SU-DHL-6 (cell line): Measurements from ENCODE around the gene MGMT.

Source experiments
- H2AFZ ChIP-seq: fragments of 200-600 bp; sonication (generic); 2 replicates; pipeline ENCODE4 v1.6.1; 2014; ENCODE audit warnings: low read depth, mild to moderate bottlenecking, moderate library complexity, mixed read lengths, antibody characterized with exemption, low read length; ENCODE audit not compliant: severe bottlenecking
- H3F3A ChIP-seq: fragments of 200-600 bp; shearing (Covaris generic); 2 replicates; pipeline ENCODE4 v1.6.0; 2016; ENCODE audit warnings: antibody characterized with exemption, mild to moderate bottlenecking; ENCODE audit not compliant: insufficient read depth
- H3K27ac ChIP-seq: fragments of 200-600 bp; sonication (generic); 2 replicates; pipeline ENCODE4 v1.5.1; 2016; ENCODE audit warnings: low read depth, mild to moderate bottlenecking, low read length, moderate library complexity, mixed read lengths
- H3K27me3 ChIP-seq: fragments of 200-600 bp; sonication (generic), shearing (Covaris generic); 2 replicates; pipeline ENCODE4 v1.6.0; 2014; ENCODE audit warnings: mild to moderate bottlenecking, low read length
- H3K36me3 ChIP-seq: fragments of 200-600 bp; sonication (generic); 2 replicates; pipeline ENCODE4 v1.6.1; 2014; ENCODE audit warnings: mild to moderate bottlenecking, low read length, mixed read lengths
- H3K4me2 ChIP-seq: fragments of 300-600, 200-600 bp; shearing (Covaris generic), sonication (generic); 2 replicates; pipeline ENCODE4 v1.6.0; 2014; ENCODE audit warnings: low read length, low read depth, mild to moderate bottlenecking; ENCODE audit not compliant: poor library complexity, severe bottlenecking
- H3K4me3 ChIP-seq: fragments of 200-600 bp; sonication (generic); 2 replicates; pipeline ENCODE4 v1.5.1; 2014; ENCODE audit warnings: antibody characterized with exemption, low read length, mild to moderate bottlenecking, mixed read lengths; ENCODE audit not compliant: insufficient read depth, poor library complexity, severe bottlenecking
- H3K79me2 ChIP-seq: fragments of 200-600 bp; sonication (generic); 2 replicates; pipeline ENCODE4 v1.6.1; 2014; ENCODE audit warnings: mild to moderate bottlenecking, low read length, moderate library complexity; ENCODE audit not compliant: insufficient read depth
- H3K9ac ChIP-seq: fragments of 200-600 bp; sonication (generic); 2 replicates; pipeline ENCODE4 v1.7.0; 2014; ENCODE audit warnings: mild to moderate bottlenecking, low read length
- H3K9me2 ChIP-seq: fragments of 200-600 bp; sonication (generic); replicated peaks from 2 replicates; pipeline ENCODE4 v1.6.1; 2014; ENCODE audit warnings: low read length; ENCODE audit not compliant: insufficient read depth
- H3K9me3 ChIP-seq: fragments of 200-600 bp; sonication (generic); 2 replicates; pipeline ENCODE4 v1.6.1; 2014; ENCODE audit warnings: low read length, mixed read lengths; ENCODE audit not compliant: insufficient read depth
- H4K20me1 ChIP-seq: fragments of 200-600 bp; sonication (generic); 2 replicates; pipeline ENCODE4 v1.6.1; 2014; ENCODE audit warnings: low read depth, mild to moderate bottlenecking, antibody characterized with exemption, low read length, moderate library complexity, mixed read lengths
- CTCF ChIP-seq: fragments of 200-600 bp; sonication (generic); IDR thresholded peaks from one replicate; pipeline ENCODE4 v1.5.1; 2017; ENCODE audit warnings: antibody characterized with exemption, mild to moderate bottlenecking, low read length, moderate library complexity; ENCODE audit not compliant: insufficient read depth, poor library complexity, severe bottlenecking
- EZH2phosphoT487 ChIP-seq: fragments of 200-600 bp; sonication (generic), shearing (Covaris generic); conservative IDR thresholded peaks from 2 replicates; pipeline ENCODE4 v1.6.1; 2018; ENCODE audit warnings: mild to moderate bottlenecking, antibody characterized with exemption, low read length, moderate library complexity, mixed read lengths

The MGMT gene

DNA sequence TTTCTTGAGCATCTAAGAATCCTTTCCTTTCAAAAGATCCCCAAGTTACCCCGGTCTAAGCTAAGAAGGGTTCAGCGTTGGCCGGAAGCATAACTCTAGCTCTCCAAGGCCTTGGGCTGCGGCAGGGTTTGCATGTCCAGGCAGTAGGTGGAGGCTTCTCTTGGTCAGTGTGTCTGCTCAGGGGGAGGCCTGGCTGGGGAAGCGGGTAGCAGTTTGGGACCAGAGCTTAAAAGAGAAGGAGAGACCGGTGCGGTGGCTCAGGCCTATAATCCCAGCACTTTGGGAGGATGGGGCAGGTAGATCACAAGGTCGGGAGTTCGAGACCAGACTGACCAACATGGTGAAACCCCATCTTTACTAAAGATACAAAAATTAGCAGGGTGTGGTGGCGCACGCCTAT lies 226.3 kb downstream of the MGMT start:
- no peak overlapping the region for H3K27ac ChIP-seq
- H3K79me2 ChIP-seq = no peaks in the 10 kb centered on the region
- H3K4me3 ChIP-seq = no peak overlapping the region
- no peak for TF ChIP-seq CTCF
- no peak for TF ChIP-seq EZH2phosphoT487
- H3K4me2 ChIP-seq = no peak overlapping the region
- H3K36me3 ChIP-seq = no peaks in the 10 kb centered on the region
- H3K9me3 ChIP-seq = no peaks in the 10 kb centered on the region
- no peaks in the 10 kb centered on the region for H3F3A ChIP-seq
- no peaks in the 10 kb centered on the region for H3K27me3 ChIP-seq
- no peak overlapping the region for H2AFZ ChIP-seq
- no peaks in the 10 kb centered on the region for H4K20me1 ChIP-seq
- H3K9ac ChIP-seq = no peak overlapping the region
- no peaks in the 10 kb centered on the region for H3K9me2 ChIP-seq

DNA sequence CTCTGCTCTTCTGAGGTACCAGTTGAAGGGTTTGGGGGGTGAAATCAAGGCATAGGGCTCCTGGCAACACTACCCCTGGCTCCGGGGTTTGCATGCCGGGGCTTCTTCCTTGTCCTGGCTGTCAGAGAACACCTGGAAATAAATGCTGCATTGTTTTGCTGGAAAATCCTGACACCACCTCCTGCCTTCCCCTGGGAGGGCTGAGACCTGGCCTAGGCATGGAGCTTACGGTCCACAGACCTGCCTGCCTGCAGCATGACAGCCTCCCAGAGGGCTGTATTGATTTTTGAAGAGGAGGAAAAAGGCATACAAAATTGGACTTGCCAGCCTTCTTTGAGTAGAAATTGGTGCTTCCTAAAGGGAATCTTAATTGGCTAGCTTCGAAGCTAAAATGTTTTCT lies 227.1 kb downstream of the MGMT start:
- Histone ChIP-seq H3F3A (no peaks in the 10 kb centered on the region), H3K4me2 (no peak overlapping the region), H3K27me3 (no peaks in the 10 kb centered on the region), H3K9me2 (no peaks in the 10 kb centered on the region), H2AFZ (no peak overlapping the region), H3K9ac (no peak overlapping the region), H3K4me3 (no peak overlapping the region), H3K36me3 (no peaks in the 10 kb centered on the region), H3K79me2 (no peaks in the 10 kb centered on the region), H4K20me1 (no peaks in the 10 kb centered on the region), H3K27ac (no peak overlapping the region), H3K9me3 (no peaks in the 10 kb centered on the region)
- no peak for TF ChIP-seq EZH2phosphoT487
- no peak for TF ChIP-seq CTCF

- H3K9me3 ChIP-seq = no peaks in the 10 kb centered on the region
Measured at GRCh38 chr10:129694691-129695243, 227.7 kb downstream of the MGMT start.

More at GRCh38 chr10:129694691-129695243, 227.7 kb downstream of the MGMT start:
- TF ChIP-seq CTCF = no peak
- TF ChIP-seq EZH2phosphoT487 = no peak
- H3K9me2 ChIP-seq = no peaks in the 10 kb centered on the region
- no peak overlapping the region for H3K4me3 ChIP-seq
- no peaks in the 10 kb centered on the region for H3K36me3 ChIP-seq
- H3K9ac ChIP-seq = no peak overlapping the region
- no peaks in the 10 kb centered on the region for H3F3A ChIP-seq
- no peaks in the 10 kb centered on the region for H4K20me1 ChIP-seq
- H3K79me2 ChIP-seq = no peaks in the 10 kb centered on the region
- H2AFZ ChIP-seq = no peak overlapping the region
- no peak overlapping the region for H3K27ac ChIP-seq
- H3K4me2 ChIP-seq = no peak overlapping the region
- H3K27me3 ChIP-seq = no peaks in the 10 kb centered on the region
